ENCODE results near the gene LBX1. TPM values are rescaled to one million over a fixed set of nuclear protein-coding genes. Genes with fewer than 3 reads are reported as not detected.

LBX1 gene
- polyA plus RNA-seq, 2 donors, result not detected

GRCh38 chr10:101263150-101263752 is 34.0 kb upstream of the LBX1 start:
- Histone ChIP-seq H3K27me3 (ENCODE audit: control insufficient read depth in 1 of 2, insufficient read depth in 2 of 2, low read length in 2 of 2) (peaks cover 0 to 4% of the 10 kb centered on the region in 2 donors), H3K36me3 (ENCODE audit: control insufficient read depth in 2 of 2, insufficient read depth in 2 of 2, low read length in 1 of 2) (no peaks in the 10 kb centered on the region), H3K4me3 (ENCODE audit: low read depth in 1 of 2, low read length in 2 of 2) (no peak overlapping the region), H3K9me3 (ENCODE audit: control insufficient read depth in 2 of 2, insufficient read depth in 1 of 2, low read depth in 1 of 2, low read length in 1 of 2) (peaks cover 0 to 2% of the 10 kb centered on the region in 2 donors), H3K4me1 (ENCODE audit: control insufficient read depth in 2 of 2, insufficient read depth in 2 of 2, low read length in 1 of 2) (no peaks in the 10 kb centered on the region), H3K27ac (ENCODE audit: low read depth in 2 of 2, low read length in 1 of 2) (no peak overlapping the region)
- 40 to 42% methylated on average over 11 of the region's 11 CpGs for WGBS, 2 donors

- no peaks in the 10 kb centered on the region for H3K36me3 ChIP-seq (ENCODE audit: control insufficient read depth in 2 of 2, insufficient read depth in 2 of 2, low read length in 1 of 2)
- H3K9me3 ChIP-seq (ENCODE audit: control insufficient read depth in 2 of 2, insufficient read depth in 1 of 2, low read depth in 1 of 2, low read length in 1 of 2), result peaks cover 0 to 5% of the 10 kb centered on the region in 2 donors
- H3K27ac ChIP-seq (ENCODE audit: low read depth in 2 of 2, low read length in 1 of 2), result no peak overlapping the region
- H3K4me3 ChIP-seq (ENCODE audit: low read depth in 1 of 2, low read length in 2 of 2), result no peak overlapping the region
- 61 to 78% methylated on average over 9 of the region's 9 CpGs for WGBS, 2 donors
- peaks cover 0 to 4% of the 10 kb centered on the region in 2 donors for H3K27me3 ChIP-seq (ENCODE audit: control insufficient read depth in 1 of 2, insufficient read depth in 2 of 2, low read length in 2 of 2)
- H3K4me1 ChIP-seq (ENCODE audit: control insufficient read depth in 2 of 2, insufficient read depth in 2 of 2, low read length in 1 of 2), result no peaks in the 10 kb centered on the region
These were observed 32.9 kb upstream of the LBX1 start for GRCh38 chr10:101262147-101262546.

- Histone ChIP-seq H3K27ac (ENCODE audit: low read depth in 2 of 2, low read length in 1 of 2) (no peak overlapping the region), H3K27me3 (ENCODE audit: control insufficient read depth in 1 of 2, insufficient read depth in 2 of 2, low read length in 2 of 2) (peaks cover 0 to 4% of the 10 kb centered on the region in 2 donors), H3K36me3 (ENCODE audit: control insufficient read depth in 2 of 2, insufficient read depth in 2 of 2, low read length in 1 of 2) (no peaks in the 10 kb centered on the region), H3K4me3 (ENCODE audit: low read depth in 1 of 2, low read length in 2 of 2) (no peak overlapping the region), H3K4me1 (ENCODE audit: control insufficient read depth in 2 of 2, insufficient read depth in 2 of 2, low read length in 1 of 2) (no peaks in the 10 kb centered on the region), H3K9me3 (ENCODE audit: control insufficient read depth in 2 of 2, insufficient read depth in 1 of 2, low read depth in 1 of 2, low read length in 1 of 2) (peaks cover 0 to 5% of the 10 kb centered on the region in 2 donors)
- WGBS, 2 donors, result 69 to 71% methylated on average over 3 of the region's 3 CpGs
These were observed 32.4 kb upstream of the LBX1 start for GRCh38 chr10:101261702-101262101.

GRCh38 chr10:101260764-101261481 is 31.7 kb upstream of the LBX1 start:
- Histone ChIP-seq H3K4me1 (ENCODE audit: control insufficient read depth in 2 of 2, insufficient read depth in 2 of 2, low read length in 1 of 2) (no peaks in the 10 kb centered on the region), H3K27me3 (ENCODE audit: control insufficient read depth in 1 of 2, insufficient read depth in 2 of 2, low read length in 2 of 2) (peaks cover 0 to 4% of the 10 kb centered on the region in 2 donors), H3K4me3 (ENCODE audit: low read depth in 1 of 2, low read length in 2 of 2) (no peak overlapping the region), H3K27ac (ENCODE audit: low read depth in 2 of 2, low read length in 1 of 2) (no peak overlapping the region), H3K36me3 (ENCODE audit: control insufficient read depth in 2 of 2, insufficient read depth in 2 of 2, low read length in 1 of 2) (no peaks in the 10 kb centered on the region), H3K9me3 (ENCODE audit: control insufficient read depth in 2 of 2, insufficient read depth in 1 of 2, low read depth in 1 of 2, low read length in 1 of 2) (peaks cover 0 to 5% of the 10 kb centered on the region in 2 donors)
- 27 to 37% methylated on average over 21 of the region's 21 CpGs for WGBS, 2 donors

- WGBS, 2 donors, result 88 to 92% methylated on average over 4 of the region's 4 CpGs
- Histone ChIP-seq H3K27me3 (ENCODE audit: control insufficient read depth in 1 of 2, insufficient read depth in 2 of 2, low read length in 2 of 2) (peaks cover 0 to 4% of the 10 kb centered on the region in 2 donors), H3K36me3 (ENCODE audit: control insufficient read depth in 2 of 2, insufficient read depth in 2 of 2, low read length in 1 of 2) (no peaks in the 10 kb centered on the region)
These were observed 29.1 kb upstream of the LBX1 start for GRCh38 chr10:101258179-101258885.

GRCh38 chr10:101257491-101257890 is 28.2 kb upstream of the LBX1 start:
- Histone ChIP-seq H3K4me3 (ENCODE audit: low read depth in 1 of 2, low read length in 2 of 2) (no peak overlapping the region), H3K27ac (ENCODE audit: low read depth in 2 of 2, low read length in 1 of 2) (no peak overlapping the region), H3K4me1 (ENCODE audit: control insufficient read depth in 2 of 2, insufficient read depth in 2 of 2, low read length in 1 of 2) (no peaks in the 10 kb centered on the region), H3K27me3 (ENCODE audit: control insufficient read depth in 1 of 2, insufficient read depth in 2 of 2, low read length in 2 of 2) (peaks cover 0 to 4% of the 10 kb centered on the region in 2 donors), H3K36me3 (ENCODE audit: control insufficient read depth in 2 of 2, insufficient read depth in 2 of 2, low read length in 1 of 2) (no peaks in the 10 kb centered on the region), H3K9me3 (ENCODE audit: control insufficient read depth in 2 of 2, insufficient read depth in 1 of 2, low read depth in 1 of 2, low read length in 1 of 2) (peaks cover 0 to 5% of the 10 kb centered on the region in 2 donors)
- 90 to 92% methylated on average over 4 of the region's 4 CpGs for WGBS, 2 donors

More at GRCh38 chr10:101258179-101258885, 29.1 kb upstream of the LBX1 start:
- Histone ChIP-seq H3K27ac (ENCODE audit: low read depth in 2 of 2, low read length in 1 of 2) (no peak overlapping the region), H3K4me1 (ENCODE audit: control insufficient read depth in 2 of 2, insufficient read depth in 2 of 2, low read length in 1 of 2) (no peaks in the 10 kb centered on the region), H3K4me3 (ENCODE audit: low read depth in 1 of 2, low read length in 2 of 2) (no peak overlapping the region), H3K9me3 (ENCODE audit: control insufficient read depth in 2 of 2, insufficient read depth in 1 of 2, low read depth in 1 of 2, low read length in 1 of 2) (peaks cover 0 to 5% of the 10 kb centered on the region in 2 donors)

- Histone ChIP-seq H3K4me3 (ENCODE audit: low read depth in 1 of 2, low read length in 2 of 2) (no peak overlapping the region), H3K36me3 (ENCODE audit: control insufficient read depth in 2 of 2, insufficient read depth in 2 of 2, low read length in 1 of 2) (no peaks in the 10 kb centered on the region), H3K9me3 (ENCODE audit: control insufficient read depth in 2 of 2, insufficient read depth in 1 of 2, low read depth in 1 of 2, low read length in 1 of 2) (peaks cover 0 to 5% of the 10 kb centered on the region in 2 donors), H3K4me1 (ENCODE audit: control insufficient read depth in 2 of 2, insufficient read depth in 2 of 2, low read length in 1 of 2) (no peaks in the 10 kb centered on the region), H3K27ac (ENCODE audit: low read depth in 2 of 2, low read length in 1 of 2) (no peak overlapping the region), H3K27me3 (ENCODE audit: control insufficient read depth in 1 of 2, insufficient read depth in 2 of 2, low read length in 2 of 2) (peaks cover 0 to 4% of the 10 kb centered on the region in 2 donors)
- 63 to 72% methylated on average over 3 of the region's 3 CpGs for WGBS, 2 donors
These were observed 27.8 kb upstream of the LBX1 start for GRCh38 chr10:101257084-101257483.

- 90 to 95% methylated on average over 1 of the region's 1 CpG for WGBS, 2 donors
- H3K36me3 ChIP-seq (ENCODE audit: control insufficient read depth in 2 of 2, insufficient read depth in 2 of 2, low read length in 1 of 2), result no peaks in the 10 kb centered on the region
- H3K4me1 ChIP-seq (ENCODE audit: control insufficient read depth in 2 of 2, insufficient read depth in 2 of 2, low read length in 1 of 2), result no peaks in the 10 kb centered on the region
- peaks cover 0 to 4% of the 10 kb centered on the region in 2 donors for H3K27me3 ChIP-seq (ENCODE audit: control insufficient read depth in 1 of 2, insufficient read depth in 2 of 2, low read length in 2 of 2)
- H3K9me3 ChIP-seq (ENCODE audit: control insufficient read depth in 2 of 2, insufficient read depth in 1 of 2, low read depth in 1 of 2, low read length in 1 of 2), result peaks cover 0 to 5% of the 10 kb centered on the region in 2 donors
- H3K4me3 ChIP-seq (ENCODE audit: low read depth in 1 of 2, low read length in 2 of 2), result no peak overlapping the region
- H3K27ac ChIP-seq (ENCODE audit: low read depth in 2 of 2, low read length in 1 of 2), result no peak overlapping the region
These were observed 27.1 kb upstream of the LBX1 start for GRCh38 chr10:101256387-101256786.

- Histone ChIP-seq H3K36me3 (ENCODE audit: control insufficient read depth in 2 of 2, insufficient read depth in 2 of 2, low read length in 1 of 2) (no peaks in the 10 kb centered on the region), H3K4me1 (ENCODE audit: control insufficient read depth in 2 of 2, insufficient read depth in 2 of 2, low read length in 1 of 2) (no peaks in the 10 kb centered on the region), H3K27ac (ENCODE audit: low read depth in 2 of 2, low read length in 1 of 2) (no peak overlapping the region), H3K27me3 (ENCODE audit: control insufficient read depth in 1 of 2, insufficient read depth in 2 of 2, low read length in 2 of 2) (peaks cover 0 to 6% of the 10 kb centered on the region in 2 donors), H3K9me3 (ENCODE audit: control insufficient read depth in 2 of 2, insufficient read depth in 1 of 2, low read depth in 1 of 2, low read length in 1 of 2) (peaks cover 0 to 3% of the 10 kb centered on the region in 2 donors), H3K4me3 (ENCODE audit: low read depth in 1 of 2, low read length in 2 of 2) (no peak overlapping the region)
- 60 to 78% methylated on average over 7 of the region's 7 CpGs for WGBS, 2 donors
These were observed 20.9 kb upstream of the LBX1 start for GRCh38 chr10:101250136-101250535.

Data from esophagus (tissue), 2 donors.